Measurements from ENCODE around the gene EPG5. TPM values are rescaled to one million over a fixed set of nuclear protein-coding genes. Genes with fewer than 3 reads are reported as not detected.

EPG5 gene
- total RNA-seq, 1 donor from 2014 or later: 38.5 TPM

DNA sequence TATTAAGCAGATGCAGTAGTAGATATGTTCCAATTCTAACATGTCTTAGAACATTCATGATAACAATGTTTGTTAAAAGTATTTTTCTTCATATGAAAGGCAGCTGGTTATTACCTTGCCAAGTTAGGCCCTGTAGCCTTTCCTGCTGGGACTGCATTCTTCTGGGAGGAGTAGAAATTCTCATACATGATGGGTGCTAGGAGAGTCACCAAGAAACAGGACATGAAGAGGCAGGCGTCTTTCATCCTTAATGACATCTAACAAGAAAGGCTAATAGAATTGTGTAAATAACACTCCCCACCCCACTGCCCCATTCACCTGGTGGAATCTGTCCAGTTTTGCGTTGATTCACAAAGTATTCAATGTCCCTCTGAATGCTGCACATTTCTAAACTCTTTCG is 24.7 kb upstream of the EPG5 start:
- Histone ChIP-seq H3K9me3 (no peaks in the 10 kb centered on the region), H3K27me3 (no peaks in the 10 kb centered on the region), H3K27ac (no peak overlapping the region), H3K4me1 (no peaks in the 10 kb centered on the region), H3K36me3 (peaks cover 14% of the 10 kb centered on the region), H3K4me3 (no peak overlapping the region)
- intact Hi-C loops (cut with DNase I): no loop called here
- no peak for ATAC-seq
- TF ChIP-seq, protein P1, sequence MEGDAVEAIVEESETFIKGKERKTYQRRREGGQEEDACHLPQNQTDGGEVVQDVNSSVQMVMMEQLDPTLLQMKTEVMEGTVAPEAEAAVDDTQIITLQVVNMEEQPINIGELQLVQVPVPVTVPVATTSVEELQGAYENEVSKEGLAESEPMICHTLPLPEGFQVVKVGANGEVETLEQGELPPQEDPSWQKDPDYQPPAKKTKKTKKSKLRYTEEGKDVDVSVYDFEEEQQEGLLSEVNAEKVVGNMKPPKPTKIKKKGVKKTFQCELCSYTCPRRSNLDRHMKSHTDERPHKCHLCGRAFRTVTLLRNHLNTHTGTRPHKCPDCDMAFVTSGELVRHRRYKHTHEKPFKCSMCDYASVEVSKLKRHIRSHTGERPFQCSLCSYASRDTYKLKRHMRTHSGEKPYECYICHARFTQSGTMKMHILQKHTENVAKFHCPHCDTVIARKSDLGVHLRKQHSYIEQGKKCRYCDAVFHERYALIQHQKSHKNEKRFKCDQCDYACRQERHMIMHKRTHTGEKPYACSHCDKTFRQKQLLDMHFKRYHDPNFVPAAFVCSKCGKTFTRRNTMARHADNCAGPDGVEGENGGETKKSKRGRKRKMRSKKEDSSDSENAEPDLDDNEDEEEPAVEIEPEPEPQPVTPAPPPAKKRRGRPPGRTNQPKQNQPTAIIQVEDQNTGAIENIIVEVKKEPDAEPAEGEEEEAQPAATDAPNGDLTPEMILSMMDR (IDR thresholded peaks at IDR 0.05): no peak
- no peak for DNase-seq

DNA sequence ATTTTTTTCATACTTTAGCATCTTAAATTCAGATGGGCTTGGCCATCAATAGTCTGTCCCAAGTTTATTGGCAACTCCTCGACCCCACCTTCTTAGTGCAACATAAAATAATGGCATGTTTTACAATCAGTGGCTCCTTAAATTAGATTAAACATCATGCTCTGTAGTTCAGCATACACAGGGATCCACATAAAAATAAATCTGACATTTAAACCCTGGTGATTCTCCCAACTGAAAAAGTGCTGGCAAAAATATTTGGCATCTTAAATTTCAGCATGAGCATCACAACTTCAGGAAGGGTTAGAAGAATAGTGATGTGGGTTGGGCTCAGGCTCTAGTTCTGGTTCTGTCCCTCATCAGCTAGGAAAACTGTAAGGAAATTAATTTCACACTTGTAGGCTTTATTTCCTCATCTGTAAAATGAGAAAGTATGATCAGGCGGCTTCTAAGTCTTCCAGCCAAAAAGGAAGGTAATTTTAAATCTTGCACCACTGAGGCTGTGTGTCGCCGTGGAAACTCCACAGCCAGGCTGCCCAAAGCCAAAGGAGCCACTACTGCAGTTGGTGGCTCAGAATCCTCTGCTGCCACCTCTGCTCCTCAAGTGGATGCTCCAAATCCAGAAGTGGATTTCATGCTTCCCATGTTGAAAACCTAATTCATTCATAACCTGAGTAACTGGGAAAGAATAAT is 17.6 kb upstream of the EPG5 start:
- DNase-seq (no peak), ATAC-seq (no peak)
- TF ChIP-seq, protein P1 (IDR thresholded peaks at IDR 0.05): no peak
- H3K36me3 ChIP-seq: peaks cover 8% of the 10 kb centered on the region
- no peaks in the 10 kb centered on the region for H3K4me1 ChIP-seq
- H3K9me3 ChIP-seq: no peaks in the 10 kb centered on the region
- H3K4me3 ChIP-seq: no peak overlapping the region
- H3K27me3 ChIP-seq: no peaks in the 10 kb centered on the region
- H3K27ac ChIP-seq: no peak overlapping the region
- intact Hi-C loops (cut with DNase I): no loop called here

- no peak overlapping the region for H3K27ac ChIP-seq
- no peaks in the 10 kb centered on the region for H3K4me1 ChIP-seq
- TF ChIP-seq, protein P1 (IDR thresholded peaks at IDR 0.05): no peak
- H3K4me3 ChIP-seq: no peak overlapping the region
- intact Hi-C loops (cut with DNase I): no loop called here
- no peaks in the 10 kb centered on the region for H3K27me3 ChIP-seq
- H3K36me3 ChIP-seq: no peaks in the 10 kb centered on the region
- DNase-seq (no peak), ATAC-seq (no peak)
- H3K9me3 ChIP-seq: no peaks in the 10 kb centered on the region
These were observed 14.7 kb upstream of the EPG5 start for GRCh38 chr18:45981821-45982220.

DNA sequence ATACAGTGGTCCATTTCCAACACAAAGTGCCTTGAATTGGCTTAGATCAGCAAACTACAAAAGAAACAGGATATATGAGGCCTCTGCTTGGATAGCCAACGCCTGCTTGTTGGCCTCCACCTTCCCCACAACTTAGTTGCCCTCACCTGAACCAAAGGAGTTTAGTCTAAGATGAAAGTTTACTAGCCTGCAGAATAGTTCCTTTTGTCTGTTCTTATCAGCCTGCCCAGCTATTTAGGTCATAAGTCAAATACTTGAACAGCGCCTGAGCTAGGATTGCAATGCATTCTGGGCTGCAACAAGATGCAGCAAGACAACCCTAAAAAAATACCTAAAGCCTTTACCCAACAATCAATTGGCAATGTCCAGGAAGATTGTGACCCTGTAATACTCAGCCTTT is 13.1 kb upstream of the EPG5 start:
- Histone ChIP-seq H3K9me3 (no peaks in the 10 kb centered on the region), H3K27me3 (no peaks in the 10 kb centered on the region), H3K4me1 (no peaks in the 10 kb centered on the region), H3K36me3 (no peaks in the 10 kb centered on the region), H3K4me3 (no peak overlapping the region), H3K27ac (no peak overlapping the region)
- DNase-seq: no peak
- intact Hi-C loops (cut with DNase I): no loop called here
- ATAC-seq: no peak
- TF ChIP-seq, protein P1 (IDR thresholded peaks at IDR 0.05): no peak

DNA sequence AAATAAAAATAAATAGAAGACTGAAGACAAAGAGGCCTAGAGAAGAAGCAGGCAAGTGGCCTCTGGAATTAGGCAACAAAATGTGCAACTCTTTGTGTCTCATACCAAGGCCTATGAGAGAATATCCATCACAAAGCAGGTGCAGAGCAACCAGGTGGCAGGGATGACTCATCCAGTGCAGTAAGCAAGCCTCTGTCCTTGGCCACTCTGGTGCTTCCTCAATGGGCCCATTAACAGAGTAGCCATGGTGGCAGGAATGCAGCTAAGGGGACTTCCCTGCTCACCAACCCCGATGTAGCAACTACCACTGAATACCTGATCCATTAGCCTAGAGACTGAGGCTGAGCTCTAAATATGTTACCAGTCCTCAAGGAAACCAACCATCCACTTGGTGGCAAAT is 11.0 kb upstream of the EPG5 start:
- no peaks in the 10 kb centered on the region for H3K27me3 ChIP-seq
- TF ChIP-seq, protein P1 (IDR thresholded peaks at IDR 0.05): no peak
- intact Hi-C loops (cut with DNase I): no loop called here
- H3K27ac ChIP-seq: no peak overlapping the region
- no peaks in the 10 kb centered on the region for H3K36me3 ChIP-seq
- no peak overlapping the region for H3K4me3 ChIP-seq
- H3K4me1 ChIP-seq: no peaks in the 10 kb centered on the region
- no peaks in the 10 kb centered on the region for H3K9me3 ChIP-seq
- ATAC-seq (peak; percentile 42), DNase-seq (no peak)

- ATAC-seq: no peak
- H3K27ac ChIP-seq: no peak overlapping the region
- no peak for DNase-seq
- H3K4me3 ChIP-seq: no peak overlapping the region
- TF ChIP-seq, protein P1 (IDR thresholded peaks at IDR 0.05): no peak
- H3K36me3 ChIP-seq: no peaks in the 10 kb centered on the region
- no peaks in the 10 kb centered on the region for H3K4me1 ChIP-seq
- intact Hi-C loops (cut with DNase I): no loop called here
- no peaks in the 10 kb centered on the region for H3K9me3 ChIP-seq
- no peaks in the 10 kb centered on the region for H3K27me3 ChIP-seq
These were observed 9.8 kb upstream of the EPG5 start for GRCh38 chr18:45976974-45977373.
